ENCODE results near the gene GOLGA3. TPM values are rescaled to one million over a fixed set of nuclear protein-coding genes. Genes with fewer than 3 reads are reported as not detected.
"Not testable (repeated sequence)": the region's sequence is repeated elsewhere in the genome, so short reads cannot be mapped to it uniquely, and the experiment has no call there.

The GOLGA3 gene
- total RNA-seq, 1 donor from 2014 or later = 68.1 TPM

DNA sequence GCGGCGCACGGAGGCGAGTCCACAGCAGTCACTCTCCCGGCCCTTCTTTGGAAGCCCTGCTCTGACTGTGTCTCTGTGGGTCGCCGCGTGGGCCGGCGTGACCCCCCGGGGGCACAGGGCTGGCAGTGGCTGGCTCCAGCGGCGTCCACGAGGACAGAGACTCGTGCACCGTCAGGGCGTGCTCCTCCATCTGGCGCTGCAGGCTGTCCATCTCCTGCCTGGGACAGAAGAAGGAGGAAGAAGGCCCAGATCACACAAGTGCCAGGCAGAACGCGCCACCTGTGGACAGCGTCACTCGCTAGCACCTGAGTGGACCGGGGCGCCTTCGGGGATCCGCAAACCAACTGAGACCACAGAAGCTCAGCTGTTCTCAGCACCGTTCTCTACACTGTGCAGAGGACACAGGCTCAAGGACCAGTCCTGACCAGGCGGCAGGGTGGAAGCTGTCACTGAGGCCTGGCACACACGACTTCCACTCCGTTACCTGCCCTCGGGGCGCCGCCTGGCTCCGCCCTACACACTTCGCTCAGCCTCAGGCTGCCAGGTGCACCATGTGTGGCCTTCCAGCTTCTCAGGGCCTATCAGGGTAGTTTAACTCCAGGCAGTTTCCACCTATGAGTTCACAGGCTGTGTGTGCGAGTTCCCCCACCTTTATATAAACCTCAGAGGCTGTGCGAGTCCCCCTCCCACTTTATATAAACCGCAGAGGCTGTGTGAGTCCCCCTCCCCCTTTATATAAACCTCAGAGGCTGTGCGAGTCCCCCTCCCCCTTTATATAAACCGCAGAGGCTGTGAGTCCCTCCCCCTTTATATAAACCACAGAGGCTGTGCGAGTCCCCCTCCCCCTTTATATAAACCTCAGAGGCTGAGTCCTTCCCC, 55.4 kb downstream of the GOLGA3 start:
- Mint-ChIP-seq H3K4me3 (no peak overlapping the region), H3K27me3 (no peaks in the 10 kb centered on the region), H3K36me3 (ENCODE audit: low read depth) (peaks cover 60% of the 10 kb centered on the region), H3K27ac (no peak overlapping the region), H3K4me1 (peaks cover 21% of the 10 kb centered on the region), H3K9me3 (no peaks in the 10 kb centered on the region)
- intact Hi-C loops (cut with micrococcal nuclease) = no loop called here
- DNase-seq = no peak

DNA sequence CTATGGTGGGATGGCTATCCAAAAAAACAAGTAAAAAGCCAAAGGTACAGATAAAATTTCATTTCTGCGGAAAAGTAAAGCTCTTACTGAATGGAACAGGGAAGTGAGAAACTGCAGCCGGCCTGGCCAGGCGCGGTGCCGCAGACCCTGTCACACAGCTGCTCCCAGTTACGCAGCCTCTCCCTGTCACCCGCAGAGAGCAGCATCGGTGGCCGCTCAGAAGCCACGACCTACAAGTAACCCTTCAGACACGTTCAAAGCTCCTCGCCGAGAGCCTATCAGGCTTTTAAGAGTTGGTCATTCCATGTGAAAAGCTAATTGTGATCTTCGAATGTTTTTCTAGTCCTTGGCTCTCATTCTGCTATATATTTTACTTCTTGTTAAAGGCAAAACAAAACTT, 56.1 kb downstream of the GOLGA3 start:
- intact Hi-C loops (cut with micrococcal nuclease) = no loop called here
- Mint-ChIP-seq H3K9me3 (no peaks in the 10 kb centered on the region), H3K27me3 (no peaks in the 10 kb centered on the region), H3K4me1 (peaks cover 24% of the 10 kb centered on the region), H3K4me3 (no peak overlapping the region), H3K27ac (no peak overlapping the region), H3K36me3 (ENCODE audit: low read depth) (peaks cover 59% of the 10 kb centered on the region)
- no peak for DNase-seq

DNA sequence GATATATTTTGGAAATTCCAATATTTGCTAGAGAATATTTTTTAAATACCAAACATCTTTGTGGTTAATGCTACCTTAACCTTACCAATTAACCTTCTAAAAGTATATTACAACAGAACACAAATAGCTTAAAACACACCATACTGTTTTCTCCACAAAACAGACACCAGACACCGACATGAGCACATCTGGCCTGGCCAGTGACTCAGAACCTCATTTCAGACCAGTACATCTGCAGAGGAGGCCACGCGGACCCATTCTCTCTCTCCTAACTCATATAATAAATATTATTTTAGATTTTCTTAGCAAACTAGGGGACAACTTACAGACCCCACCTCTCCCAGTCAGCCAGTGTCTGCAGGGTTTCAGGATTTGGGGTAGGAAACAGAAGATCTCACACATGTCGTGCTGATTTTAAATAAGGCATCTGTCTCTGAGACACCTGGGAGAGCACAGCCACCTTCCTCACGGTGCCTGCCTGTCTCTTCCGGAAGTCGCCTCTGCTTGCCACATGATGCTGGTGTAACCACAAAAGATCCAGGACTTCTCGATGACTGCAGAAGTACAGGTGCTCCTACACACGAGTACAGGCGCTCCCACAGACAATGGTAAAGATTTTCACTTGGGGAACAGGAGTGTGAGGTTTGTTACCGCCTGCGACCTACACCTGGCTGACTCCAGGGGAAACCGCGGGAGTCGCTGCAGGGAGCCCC, 57.4 kb downstream of the GOLGA3 start:
- Mint-ChIP-seq H3K4me3 (peak overlapping the region; percentile 67), H3K4me1 (peaks cover 25% of the 10 kb centered on the region), H3K36me3 (ENCODE audit: low read depth) (peaks cover 51% of the 10 kb centered on the region), H3K27ac (peak overlapping the region; percentile 81), H3K27me3 (no peaks in the 10 kb centered on the region), H3K9me3 (no peaks in the 10 kb centered on the region)
- intact Hi-C loops (cut with micrococcal nuclease) = loop anchor here (2.0 kb wide), 1 partner anchor 64 kb away; no protein-coding TSS in a partner anchor
- peak; percentile 83 for DNase-seq

DNA sequence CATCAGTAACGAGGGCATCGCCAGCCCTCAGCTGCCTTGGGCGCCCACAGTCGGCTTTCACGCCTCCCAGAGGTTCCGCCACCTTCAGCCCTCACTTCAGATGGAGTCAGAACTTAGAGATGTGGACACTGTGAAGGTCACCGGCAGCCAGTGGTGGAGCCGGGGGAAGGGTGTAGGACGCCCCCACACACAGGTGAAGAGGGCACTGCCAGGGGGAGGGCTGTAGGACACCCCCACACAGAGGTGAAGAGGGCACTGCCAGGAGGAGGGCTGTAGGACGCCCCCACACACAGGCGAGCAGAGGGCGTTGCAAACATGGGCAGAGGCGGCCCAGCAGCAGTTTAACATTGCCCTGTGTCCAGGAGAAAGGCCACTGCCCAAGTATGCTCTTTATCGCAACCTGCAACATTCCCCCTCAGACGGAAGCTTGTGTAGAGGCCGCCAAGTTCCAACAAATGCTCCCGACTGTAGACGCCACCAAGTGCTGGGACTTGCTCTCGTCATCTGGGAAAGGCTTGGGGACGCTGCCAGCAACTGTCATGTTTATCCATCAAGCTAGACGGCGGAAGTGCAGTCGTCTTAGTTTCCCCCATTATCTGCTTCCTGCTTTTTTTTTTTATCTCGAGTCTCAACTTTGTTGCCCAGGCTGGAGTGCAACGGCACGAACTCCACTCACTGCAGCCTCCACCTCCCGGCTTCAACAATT, 62.1 kb downstream of the GOLGA3 start:
- Mint-ChIP-seq H3K4me3 (no peak overlapping the region), H3K4me1 (peaks cover 21% of the 10 kb centered on the region), H3K9me3 (no peaks in the 10 kb centered on the region), H3K36me3 (ENCODE audit: low read depth) (peaks cover 22% of the 10 kb centered on the region), H3K27ac (no peak overlapping the region), H3K27me3 (no peaks in the 10 kb centered on the region)
- intact Hi-C loops (cut with micrococcal nuclease) = no loop called here
- DNase-seq = no peak

DNA sequence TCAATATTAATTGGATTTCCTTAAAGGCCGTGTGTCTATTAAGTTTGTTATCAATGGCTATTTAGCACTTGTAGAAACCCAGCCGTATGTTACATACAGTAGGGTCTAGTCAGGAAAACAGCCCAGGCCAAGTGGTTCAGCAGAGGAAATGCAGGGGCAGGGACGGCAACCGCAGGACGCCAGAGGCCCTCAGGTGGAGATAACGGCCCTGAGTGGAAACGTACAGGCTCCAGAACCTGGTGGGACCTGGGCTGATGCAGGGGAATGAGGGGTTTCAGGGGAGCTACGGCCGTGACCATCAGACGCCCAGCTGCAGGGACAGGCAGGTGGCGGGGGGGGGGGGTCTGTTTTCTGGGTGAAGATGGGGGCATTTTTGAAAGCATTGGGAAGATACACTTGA, 63.3 kb downstream of the GOLGA3 start:
- DNase-seq = no peak
- intact Hi-C loops (cut with micrococcal nuclease) = no loop called here
- peaks cover 21% of the 10 kb centered on the region for H3K4me1 Mint-ChIP-seq
- H3K27me3 Mint-ChIP-seq = no peaks in the 10 kb centered on the region
- no peaks in the 10 kb centered on the region for H3K9me3 Mint-ChIP-seq
- peaks cover 24% of the 10 kb centered on the region for H3K36me3 Mint-ChIP-seq (ENCODE audit: low read depth)
- H3K27ac Mint-ChIP-seq = no peak overlapping the region
- H3K4me3 Mint-ChIP-seq = no peak overlapping the region

DNA sequence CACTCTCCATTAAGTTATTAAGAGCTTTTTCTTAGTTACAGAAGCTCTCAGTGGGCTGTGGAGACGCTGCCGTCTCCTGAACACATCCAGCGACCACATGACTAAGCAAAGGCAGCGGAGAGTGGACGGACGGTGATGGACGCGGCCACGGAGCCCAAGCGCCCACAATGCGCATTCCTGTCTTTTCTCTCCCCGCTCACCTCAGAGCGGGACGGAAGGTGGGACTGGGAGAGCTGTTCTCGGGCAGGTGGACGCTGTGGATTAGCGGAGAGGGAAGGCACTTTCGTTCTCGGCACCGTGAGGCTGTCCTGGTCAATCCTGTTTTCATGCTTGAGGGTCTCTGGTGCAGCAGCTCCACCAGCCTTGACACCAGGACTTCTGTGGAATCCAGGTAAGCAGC, 64.4 kb downstream of the GOLGA3 start:
- H3K4me1 Mint-ChIP-seq = peaks cover 21% of the 10 kb centered on the region
- intact Hi-C loops (cut with micrococcal nuclease) = loop anchor here (5.0 kb wide), 1 partner anchor 577 kb away; no protein-coding TSS in a partner anchor
- no peaks in the 10 kb centered on the region for H3K27me3 Mint-ChIP-seq
- H3K4me3 Mint-ChIP-seq = no peak overlapping the region
- DNase-seq = no peak
- H3K36me3 Mint-ChIP-seq (ENCODE audit: low read depth) = peaks cover 21% of the 10 kb centered on the region
- no peaks in the 10 kb centered on the region for H3K9me3 Mint-ChIP-seq
- no peak overlapping the region for H3K27ac Mint-ChIP-seq

DNA sequence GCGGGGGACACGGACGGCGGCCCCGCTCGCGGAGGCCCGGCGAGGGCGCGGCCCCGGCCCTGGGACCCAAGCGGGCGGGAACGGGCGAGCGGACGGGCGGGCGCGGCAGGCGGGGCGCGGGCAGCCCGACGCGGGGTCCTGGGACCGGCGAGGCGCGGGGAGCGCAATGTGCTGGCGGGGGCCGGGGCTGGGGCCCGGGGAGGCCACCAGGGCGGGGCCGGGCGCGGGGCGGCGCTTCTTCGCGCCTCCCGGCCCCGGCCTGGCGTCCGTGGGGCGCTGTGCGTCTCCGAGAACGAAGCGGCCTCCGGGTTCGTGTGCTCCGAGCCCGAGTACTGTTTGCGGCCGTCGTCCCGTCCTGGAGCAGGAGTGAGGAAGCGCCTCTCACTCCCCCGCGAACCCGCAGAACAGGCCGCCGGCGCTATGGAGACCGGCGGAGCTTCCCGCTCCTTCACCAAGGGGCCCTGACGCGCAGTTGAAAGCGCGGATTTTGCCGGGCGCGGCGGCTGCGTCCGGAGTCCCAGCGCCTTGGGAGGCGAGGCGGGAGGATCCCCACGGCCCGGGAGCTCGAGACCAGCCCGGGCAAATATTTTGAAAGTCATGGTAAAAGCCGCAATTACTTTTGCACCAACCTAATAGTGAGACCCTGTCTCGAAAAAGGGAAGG, 66.6 kb downstream of the GOLGA3 start:
- Mint-ChIP-seq H3K9me3 (no peaks in the 10 kb centered on the region), H3K36me3 (ENCODE audit: low read depth) (peaks cover 25% of the 10 kb centered on the region), H3K27me3 (no peaks in the 10 kb centered on the region), H3K27ac (peak overlapping the region; percentile 83), H3K4me1 (peaks cover 15% of the 10 kb centered on the region), H3K4me3 (peak overlapping the region; percentile 73)
- peak; percentile 95 for DNase-seq
- intact Hi-C loops (cut with micrococcal nuclease) = loop anchor here (1.0 to 5.0 kb wide), 7 partner anchors 51 to 575 kb away; partner anchors contain the start of genes GOLGA3, PGAM5, POLE and PXMP2

DNA sequence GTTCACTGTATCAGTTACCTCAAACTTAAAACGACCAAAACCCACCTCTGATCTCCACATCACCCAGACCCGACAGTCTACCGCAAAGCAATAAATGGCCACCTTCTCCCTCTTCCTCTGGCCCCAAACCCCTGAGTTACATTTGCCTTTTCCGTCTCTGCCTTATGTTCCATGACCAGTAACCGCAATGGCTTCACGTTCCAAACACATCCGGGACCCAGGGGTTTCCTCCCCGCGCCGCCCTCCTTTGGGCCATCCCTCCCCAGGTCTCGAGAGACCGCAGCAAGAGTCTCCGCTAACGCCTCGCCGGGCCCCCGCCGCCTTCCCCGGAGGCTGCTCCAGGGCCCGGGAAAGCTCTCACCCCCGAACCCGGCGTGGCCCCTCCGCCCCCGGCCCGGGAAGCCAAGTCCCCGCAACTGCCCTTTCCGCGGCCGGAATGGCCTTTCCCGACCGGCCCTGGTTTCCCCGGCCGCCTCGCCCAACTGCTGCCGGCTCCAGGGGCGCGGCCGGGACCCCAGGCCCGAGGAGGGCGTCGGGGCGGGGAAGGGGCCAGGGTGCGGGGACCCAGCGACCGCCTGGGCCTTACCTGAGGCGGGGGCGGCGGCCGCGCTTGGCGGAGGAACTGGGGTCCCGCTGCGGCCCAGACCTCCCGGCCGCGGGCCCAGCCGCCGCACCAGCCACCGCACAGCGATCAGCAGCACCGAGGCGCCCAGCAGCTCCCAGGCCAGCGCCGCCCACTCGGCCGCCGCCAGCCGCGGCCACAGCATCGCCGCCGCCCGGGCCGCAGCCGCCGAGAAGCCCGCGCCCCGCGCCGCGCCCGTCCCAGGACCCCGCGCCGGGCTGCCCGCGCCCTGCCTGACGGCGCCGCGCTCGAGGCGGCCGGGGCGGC, 67.4 kb downstream of the GOLGA3 start, which contains the start of gene ANKLE2:
TSS of gene ANKLE2 (minus strand) at position 801 of the 889 bp plus-strand sequence. CDS start at position 767, 34 bp downstream.
- DNase-seq = peak; percentile 93
- H3K9me3 Mint-ChIP-seq = no peaks in the 10 kb centered on the region
- H3K4me3 Mint-ChIP-seq = peak within 1 kb of the TSS; percentile 89
- peak within 1 kb of the TSS; percentile 96 for H3K27ac Mint-ChIP-seq
- H3K4me1 Mint-ChIP-seq = peaks cover 18% of the 10 kb centered on the region
- H3K36me3 Mint-ChIP-seq (ENCODE audit: low read depth) = peaks cover 29% of the 10 kb centered on the region
- intact Hi-C loops (cut with micrococcal nuclease) = loop anchor here (2.0 to 5.0 kb wide), 4 partner anchors 50 to 574 kb away; partner anchors contain the start of genes PGAM5 and ZNF605
- no peaks in the 10 kb centered on the region for H3K27me3 Mint-ChIP-seq

DNA sequence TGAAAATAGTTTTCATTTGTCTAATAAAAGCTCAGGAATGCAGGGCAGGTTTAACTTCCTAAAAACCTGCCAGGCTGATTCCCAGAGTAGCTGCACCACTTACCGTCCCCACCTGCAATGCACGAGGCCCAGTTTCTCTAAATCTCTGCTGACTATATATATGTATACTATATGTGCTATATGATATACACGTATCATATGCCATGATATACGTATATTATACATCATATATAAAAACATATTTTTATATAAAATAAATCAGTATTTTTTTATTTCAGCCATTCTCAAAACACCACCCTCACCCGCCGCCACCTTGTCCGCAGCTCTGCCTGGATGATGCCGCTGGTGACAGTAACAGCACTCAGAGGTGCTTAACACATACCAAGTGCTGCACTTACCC, 69.3 kb downstream of the GOLGA3 start:
- Mint-ChIP-seq H3K4me1 (peaks cover 18% of the 10 kb centered on the region), H3K27ac (peak overlapping the region; percentile 15), H3K36me3 (ENCODE audit: low read depth) (peaks cover 39% of the 10 kb centered on the region), H3K27me3 (no peaks in the 10 kb centered on the region), H3K4me3 (peak overlapping the region; percentile 89), H3K9me3 (no peaks in the 10 kb centered on the region)
- intact Hi-C loops (cut with micrococcal nuclease) = no loop called here
- DNase-seq = no peak

DNA sequence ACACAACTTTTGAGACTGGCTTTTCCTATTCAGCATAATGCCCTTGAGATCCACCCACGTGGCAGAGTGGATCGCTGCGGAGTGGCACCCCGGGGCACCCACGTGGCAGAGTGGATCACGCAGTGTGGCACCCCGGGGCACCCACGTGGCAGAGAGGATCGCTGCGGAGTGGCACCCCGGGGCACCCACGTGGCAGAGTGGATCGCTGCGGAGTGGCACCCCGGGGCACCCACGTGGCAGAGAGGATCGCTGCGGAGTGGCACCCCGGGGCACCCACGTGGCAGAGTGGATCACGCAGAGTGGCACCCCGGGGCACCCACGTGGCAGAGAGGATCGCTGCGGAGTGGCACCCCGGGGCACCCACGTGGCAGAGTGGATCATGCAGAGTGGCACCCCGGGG, 69.8 kb downstream of the GOLGA3 start:
- intact Hi-C loops (cut with micrococcal nuclease); H3K9me3 Mint-ChIP-seq; H3K27me3 Mint-ChIP-seq; H3K4me3 Mint-ChIP-seq; H3K27ac Mint-ChIP-seq; DNase-seq: not testable (repeated sequence)
- Mint-ChIP-seq H3K4me1 (peaks cover 18% of the 10 kb centered on the region), H3K36me3 (ENCODE audit: low read depth) (peaks cover 42% of the 10 kb centered on the region)

DNA sequence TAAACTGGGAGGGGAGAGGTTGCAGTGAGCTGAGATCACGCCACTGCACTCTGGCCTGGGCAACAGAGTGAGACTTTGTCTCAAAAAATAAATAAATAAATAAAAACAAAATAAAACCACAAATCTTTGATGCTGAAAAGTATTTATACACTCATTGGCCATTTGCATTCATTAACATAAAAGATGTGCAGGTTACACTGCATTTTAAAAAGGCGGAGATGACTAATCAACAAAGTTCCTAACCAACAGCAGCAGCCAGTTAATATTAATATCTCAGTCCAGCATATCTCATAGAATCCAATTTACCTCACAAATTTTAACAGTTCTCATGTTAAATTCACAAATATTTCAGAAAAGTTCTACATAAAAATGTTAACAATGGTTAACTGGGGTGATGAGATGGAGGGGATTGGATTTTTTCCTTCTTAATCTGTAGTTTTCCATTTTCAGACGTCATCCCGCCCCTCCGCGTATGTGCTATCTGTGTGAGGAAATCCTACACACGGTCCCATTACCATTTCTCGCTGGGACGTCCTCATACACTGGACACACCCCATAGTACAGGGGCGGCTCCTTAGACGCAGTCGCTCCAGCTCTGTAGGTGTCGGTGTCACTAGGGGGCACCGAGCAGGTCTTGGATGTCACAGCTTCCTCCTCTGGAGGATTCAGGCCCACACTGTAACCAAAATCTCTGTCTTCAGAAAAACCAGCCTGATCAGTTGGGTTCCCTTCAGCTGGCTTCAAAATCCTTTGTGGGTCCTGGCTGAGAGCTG, 74.3 kb downstream of the GOLGA3 start:
- H3K4me3 Mint-ChIP-seq = no peak overlapping the region
- intact Hi-C loops (cut with micrococcal nuclease) = no loop called here
- H3K27me3 Mint-ChIP-seq = no peaks in the 10 kb centered on the region
- no peak overlapping the region for H3K27ac Mint-ChIP-seq
- DNase-seq = no peak
- H3K36me3 Mint-ChIP-seq (ENCODE audit: low read depth) = peaks cover 49% of the 10 kb centered on the region
- H3K4me1 Mint-ChIP-seq = peaks cover 6% of the 10 kb centered on the region
- H3K9me3 Mint-ChIP-seq = no peaks in the 10 kb centered on the region

DNA sequence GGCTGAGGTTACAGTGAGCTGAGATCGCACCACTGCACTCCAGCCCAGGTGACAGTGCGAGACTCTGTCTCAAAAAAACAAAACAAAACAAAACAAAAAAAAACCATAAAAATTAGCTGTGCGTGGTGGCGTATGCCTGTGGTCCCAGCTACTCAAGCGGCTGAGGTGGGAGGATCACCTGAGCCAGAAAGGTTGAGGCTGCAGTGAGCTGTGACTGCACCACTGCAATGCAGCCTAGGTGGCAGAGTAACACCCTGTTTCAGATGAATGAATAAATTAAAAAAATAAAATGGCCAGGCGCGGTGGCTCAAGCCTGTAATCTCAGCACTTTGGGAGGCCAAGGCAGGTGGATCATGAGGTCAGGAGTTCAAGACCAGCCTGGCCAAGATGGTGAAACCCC, 75.0 kb downstream of the GOLGA3 start:
- not testable (repeated sequence) for H3K27me3 Mint-ChIP-seq

More for the DNA sequence above, 75.0 kb downstream of the GOLGA3 start:
- H3K27ac Mint-ChIP-seq; intact Hi-C loops (cut with micrococcal nuclease); H3K9me3 Mint-ChIP-seq; H3K4me1 Mint-ChIP-seq; H3K4me3 Mint-ChIP-seq; DNase-seq: not testable (repeated sequence)
- peaks cover 51% of the 10 kb centered on the region for H3K36me3 Mint-ChIP-seq (ENCODE audit: low read depth)

All from activated CD4-positive, alpha-beta T cell treated with anti-CD3 and anti-CD28 coated beads, Interleukin-2, amount 10 ng/mL, durations not matched to agents 24 days and 14 days (primary cell).